Neural cell (in vitro differentiated cells): ENCODE data around the gene ARL8A. TPM values are rescaled to one million over a fixed set of nuclear protein-coding genes. Genes with fewer than 3 reads are reported as not detected.

Source experiments
- H2AFZ ChIP-seq: fragments of 200-600, 300-800 bp; sonication (generic), shearing (Covaris generic); 2 replicates; pipeline ENCODE4 v1.6.0; 2014; ENCODE audit warnings: low read depth, mild to moderate bottlenecking, antibody characterized with exemption, low read length, moderate library complexity
- H3F3A ChIP-seq: fragments of 200-600 bp; shearing (Covaris generic); 2 replicates; pipeline ENCODE4 v1.6.1; 2016; ENCODE audit warnings: mild to moderate bottlenecking, moderate library complexity, mixed read lengths, antibody characterized with exemption, low read length; ENCODE audit not compliant: insufficient read depth, poor library complexity, severe bottlenecking
- H3K27ac ChIP-seq: fragments of 200-600, 300-800 bp; sonication (generic), shearing (Covaris generic); 2 replicates; pipeline ENCODE4 v1.5.1; 2014; ENCODE audit warnings: mild to moderate bottlenecking, low read length, moderate library complexity
- H3K27me3 ChIP-seq: fragments of 300-800, 200-600 bp; sonication (generic), shearing (Covaris generic); 2 replicates; pipeline ENCODE4 v1.6.0; 2014; ENCODE audit warnings: mild to moderate bottlenecking, low read depth, low read length, moderate library complexity; ENCODE audit not compliant: insufficient read depth
- H3K36me3 ChIP-seq: fragments of 300-800, 200-600 bp; sonication (generic), shearing (Covaris generic); 2 replicates; pipeline ENCODE4 v1.5.1; 2014; ENCODE audit warnings: mild to moderate bottlenecking, antibody characterized with exemption, low read length, moderate library complexity; ENCODE audit not compliant: insufficient read depth
- H3K4me2 ChIP-seq: fragments of 300-800, 200-600 bp; sonication (generic), shearing (Covaris generic); 2 replicates; pipeline ENCODE4 v1.6.0; 2014; ENCODE audit warnings: mild to moderate bottlenecking, low read length
- H3K4me3 ChIP-seq: fragments of 300-800, 200-600 bp; sonication (generic), shearing (Covaris generic); 2 replicates; pipeline ENCODE4 v1.5.1; 2014; ENCODE audit warnings: mild to moderate bottlenecking, low read length, moderate library complexity
- H3K79me2 ChIP-seq: fragments of 200-600 bp; shearing (Covaris generic); replicated peaks from 2 replicates; pipeline ENCODE4 v1.6.0; 2014; ENCODE audit warnings: mild to moderate bottlenecking, low read length, moderate library complexity; ENCODE audit not compliant: insufficient read depth
- H3K9ac ChIP-seq: fragments of 300-800, 200-600 bp; sonication (generic), shearing (Covaris generic); 2 replicates; pipeline ENCODE4 v1.6.1; 2016; ENCODE audit warnings: mild to moderate bottlenecking, low read length, mixed read lengths
- H3K9me2 ChIP-seq: fragments of 200-600 bp; shearing (Covaris generic); 2 replicates; pipeline ENCODE4 v1.6.1; 2016; ENCODE audit warnings: mild to moderate bottlenecking, low read length, mixed read lengths; ENCODE audit not compliant: insufficient read depth
- H3K9me3 ChIP-seq: fragments of 200-600, 300-800 bp; sonication (generic), shearing (Covaris generic); 2 replicates; pipeline ENCODE4 v1.6.1; 2016; ENCODE audit warnings: mild to moderate bottlenecking, mixed run types, low read length, moderate library complexity, mixed read lengths
- H4K20me1 ChIP-seq: fragments of 200-600 bp; shearing (Covaris generic); 2 replicates; pipeline ENCODE4 v1.6.1; 2016; ENCODE audit warnings: mild to moderate bottlenecking, mixed run types; ENCODE audit not compliant: insufficient read depth
- EP300 ChIP-seq: fragments of 450-650 bp; conservative IDR thresholded peaks from 2 replicates; pipeline ENCODE4 v1.6.1; 2014; ENCODE audit warnings: antibody characterized with exemption, mild to moderate bottlenecking, moderate library complexity; ENCODE audit not compliant: poor library complexity, severe bottlenecking
- EZH2 ChIP-seq: fragments of 200-600, 300-800 bp; shearing (Covaris generic), sonication (generic); IDR thresholded peaks from 2 replicates; pipeline ENCODE4 v1.6.1; 2014; ENCODE audit warnings: antibody characterized with exemption, low read length, borderline replicate concordance, mild to moderate bottlenecking; ENCODE audit not compliant: insufficient read depth, poor library complexity, severe bottlenecking
- MXI1 ChIP-seq: fragments of 450-650 bp; conservative IDR thresholded peaks from 2 replicates; pipeline ENCODE4 v1.6.1; 2014; ENCODE audit warnings: antibody characterized with exemption, mild to moderate bottlenecking; ENCODE audit not compliant: poor library complexity, severe bottlenecking
- POLR2AphosphoS5 ChIP-seq: IDR thresholded peaks from 2 replicates; pipeline ENCODE4 v1.6.1; 2012
- RAD21 ChIP-seq: fragments of 450-650 bp; conservative IDR thresholded peaks from 2 replicates; pipeline ENCODE4 v1.6.1; 2014; ENCODE audit warnings: antibody characterized with exemption, mild to moderate bottlenecking, moderate library complexity
- SMC3 ChIP-seq: fragments of 450-650 bp; conservative IDR thresholded peaks from 2 replicates; pipeline ENCODE4 v1.6.1; 2014; ENCODE audit warnings: antibody characterized with exemption, mild to moderate bottlenecking, moderate library complexity; ENCODE audit not compliant: poor library complexity
- TAF1 ChIP-seq: IDR thresholded peaks from 2 replicates; pipeline ENCODE4 v1.6.1; 2012; ENCODE audit warnings: low read depth
- polyA plus RNA-seq: library from polyadenylated mRNA; depleted of rRNA; stranded (reverse); fragments of >200 nt; gene quantifications from 2 replicates; pipeline ENCODE4 v1.2.3, GENCODE V29; 2014
- TF ChIP-seq, protein P1 (sequence below): IDR thresholded peaks from 2 replicates; pipeline ENCODE4 v1.6.1; 2012; ENCODE audit warnings: borderline replicate concordance
- TF ChIP-seq, protein P2 (sequence below): fragments of 450-650 bp; IDR thresholded peaks from 2 replicates; pipeline ENCODE4 v1.5.1; 2014; ENCODE audit warnings: antibody characterized with exemption, mild to moderate bottlenecking, moderate library complexity; ENCODE audit not compliant: poor library complexity, severe bottlenecking

Gene ARL8A
- polyA plus RNA-seq, 1 donor from 2014 or later: 89.4 TPM

DNA sequence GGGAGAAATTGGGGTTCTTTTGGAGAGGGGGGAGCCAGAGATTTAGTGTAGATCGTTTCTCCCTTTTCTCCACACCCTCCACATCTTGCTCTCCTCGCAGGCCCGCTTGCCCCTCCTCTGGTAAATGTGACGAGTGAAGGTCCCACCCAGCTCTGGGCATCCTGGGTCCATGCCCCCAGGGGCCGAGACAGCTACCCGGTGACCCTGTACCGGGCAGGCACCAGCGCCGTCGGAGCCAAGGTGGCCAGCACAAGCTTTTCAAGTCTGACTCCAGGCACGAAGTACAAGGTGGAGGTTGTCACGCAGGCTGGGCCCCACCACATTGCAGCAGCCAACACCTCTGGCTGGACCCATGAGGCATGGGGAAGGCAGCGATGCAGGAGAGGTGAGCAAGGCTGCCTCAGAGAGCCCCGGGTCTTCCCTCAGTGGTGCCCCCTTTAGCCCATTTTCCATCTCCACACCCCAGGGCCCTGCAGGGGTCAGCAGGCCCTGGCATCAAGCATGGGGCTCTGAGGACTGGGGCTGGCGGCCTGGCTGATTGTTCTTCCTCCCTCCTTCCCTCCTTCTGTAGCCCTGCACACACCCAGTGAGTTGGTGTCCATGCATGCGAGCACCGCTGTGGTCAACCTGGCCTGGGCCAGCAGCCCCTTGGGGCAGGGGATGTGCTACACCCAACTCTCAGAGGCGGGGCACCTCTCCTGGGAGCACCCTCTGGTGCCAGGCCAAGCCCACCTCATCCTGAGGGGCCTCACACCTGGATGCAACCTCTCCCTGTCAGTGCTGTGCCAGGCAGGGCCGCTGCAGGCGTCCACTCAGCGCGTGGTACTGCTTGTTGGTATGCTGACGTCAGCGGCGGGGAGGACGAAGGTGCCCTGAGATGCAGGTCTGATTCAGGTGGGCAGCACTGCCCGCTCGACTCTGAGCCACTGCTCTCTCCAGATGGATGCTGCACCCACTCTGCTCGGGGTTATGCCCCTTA is 32.7 kb upstream of the ARL8A start:
- Histone ChIP-seq H3K9ac (no peak overlapping the region), H3K27me3 (no peaks in the 10 kb centered on the region), H3K36me3 (no peaks in the 10 kb centered on the region), H3K79me2 (no peaks in the 10 kb centered on the region), H4K20me1 (no peaks in the 10 kb centered on the region), H3K4me3 (no peak overlapping the region), H3K27ac (no peak overlapping the region), H2AFZ (no peak overlapping the region), H3K9me3 (no peaks in the 10 kb centered on the region), H3K9me2 (no peaks in the 10 kb centered on the region), H3F3A (no peaks in the 10 kb centered on the region), H3K4me2 (no peak overlapping the region)
- no peak for TF ChIP-seq TAF1
- no peak for TF ChIP-seq SMC3
- TF ChIP-seq, protein P1, sequence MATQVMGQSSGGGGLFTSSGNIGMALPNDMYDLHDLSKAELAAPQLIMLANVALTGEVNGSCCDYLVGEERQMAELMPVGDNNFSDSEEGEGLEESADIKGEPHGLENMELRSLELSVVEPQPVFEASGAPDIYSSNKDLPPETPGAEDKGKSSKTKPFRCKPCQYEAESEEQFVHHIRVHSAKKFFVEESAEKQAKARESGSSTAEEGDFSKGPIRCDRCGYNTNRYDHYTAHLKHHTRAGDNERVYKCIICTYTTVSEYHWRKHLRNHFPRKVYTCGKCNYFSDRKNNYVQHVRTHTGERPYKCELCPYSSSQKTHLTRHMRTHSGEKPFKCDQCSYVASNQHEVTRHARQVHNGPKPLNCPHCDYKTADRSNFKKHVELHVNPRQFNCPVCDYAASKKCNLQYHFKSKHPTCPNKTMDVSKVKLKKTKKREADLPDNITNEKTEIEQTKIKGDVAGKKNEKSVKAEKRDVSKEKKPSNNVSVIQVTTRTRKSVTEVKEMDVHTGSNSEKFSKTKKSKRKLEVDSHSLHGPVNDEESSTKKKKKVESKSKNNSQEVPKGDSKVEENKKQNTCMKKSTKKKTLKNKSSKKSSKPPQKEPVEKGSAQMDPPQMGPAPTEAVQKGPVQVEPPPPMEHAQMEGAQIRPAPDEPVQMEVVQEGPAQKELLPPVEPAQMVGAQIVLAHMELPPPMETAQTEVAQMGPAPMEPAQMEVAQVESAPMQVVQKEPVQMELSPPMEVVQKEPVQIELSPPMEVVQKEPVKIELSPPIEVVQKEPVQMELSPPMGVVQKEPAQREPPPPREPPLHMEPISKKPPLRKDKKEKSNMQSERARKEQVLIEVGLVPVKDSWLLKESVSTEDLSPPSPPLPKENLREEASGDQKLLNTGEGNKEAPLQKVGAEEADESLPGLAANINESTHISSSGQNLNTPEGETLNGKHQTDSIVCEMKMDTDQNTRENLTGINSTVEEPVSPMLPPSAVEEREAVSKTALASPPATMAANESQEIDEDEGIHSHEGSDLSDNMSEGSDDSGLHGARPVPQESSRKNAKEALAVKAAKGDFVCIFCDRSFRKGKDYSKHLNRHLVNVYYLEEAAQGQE: no peak
- no peak for TF ChIP-seq POLR2AphosphoS5
- TF ChIP-seq MXI1: no peak
- TF ChIP-seq EZH2: no peak
- no peak for TF ChIP-seq EP300
- TF ChIP-seq, protein P2, sequence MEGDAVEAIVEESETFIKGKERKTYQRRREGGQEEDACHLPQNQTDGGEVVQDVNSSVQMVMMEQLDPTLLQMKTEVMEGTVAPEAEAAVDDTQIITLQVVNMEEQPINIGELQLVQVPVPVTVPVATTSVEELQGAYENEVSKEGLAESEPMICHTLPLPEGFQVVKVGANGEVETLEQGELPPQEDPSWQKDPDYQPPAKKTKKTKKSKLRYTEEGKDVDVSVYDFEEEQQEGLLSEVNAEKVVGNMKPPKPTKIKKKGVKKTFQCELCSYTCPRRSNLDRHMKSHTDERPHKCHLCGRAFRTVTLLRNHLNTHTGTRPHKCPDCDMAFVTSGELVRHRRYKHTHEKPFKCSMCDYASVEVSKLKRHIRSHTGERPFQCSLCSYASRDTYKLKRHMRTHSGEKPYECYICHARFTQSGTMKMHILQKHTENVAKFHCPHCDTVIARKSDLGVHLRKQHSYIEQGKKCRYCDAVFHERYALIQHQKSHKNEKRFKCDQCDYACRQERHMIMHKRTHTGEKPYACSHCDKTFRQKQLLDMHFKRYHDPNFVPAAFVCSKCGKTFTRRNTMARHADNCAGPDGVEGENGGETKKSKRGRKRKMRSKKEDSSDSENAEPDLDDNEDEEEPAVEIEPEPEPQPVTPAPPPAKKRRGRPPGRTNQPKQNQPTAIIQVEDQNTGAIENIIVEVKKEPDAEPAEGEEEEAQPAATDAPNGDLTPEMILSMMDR: no peak

DNA sequence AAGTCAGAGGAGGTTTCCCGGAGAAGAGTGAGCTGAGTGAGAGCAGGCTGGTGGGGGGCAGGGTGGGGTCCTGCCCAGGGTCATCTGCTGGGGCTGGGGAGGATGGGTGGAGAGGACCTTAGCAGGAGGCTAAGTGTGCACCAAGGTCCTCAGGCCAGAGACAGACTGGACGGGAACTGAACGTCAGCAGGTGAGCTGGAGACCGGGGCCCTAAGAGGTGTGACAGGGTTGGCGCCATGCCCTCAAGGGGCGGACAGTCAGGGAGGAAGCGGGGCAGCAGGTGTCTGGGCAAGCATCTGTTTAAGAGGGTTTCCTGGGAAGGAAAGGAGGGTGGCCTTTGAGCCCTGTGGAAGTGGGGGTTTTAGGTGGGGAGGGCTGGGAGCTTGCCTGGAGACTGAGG is 29.5 kb upstream of the ARL8A start:
- H3K27ac ChIP-seq: no peak overlapping the region
- no peaks in the 10 kb centered on the region for H3K79me2 ChIP-seq
- H3K36me3 ChIP-seq: no peaks in the 10 kb centered on the region
- H3K4me3 ChIP-seq: no peak overlapping the region
- H3F3A ChIP-seq: no peaks in the 10 kb centered on the region
- TF ChIP-seq, protein P1: no peak
- TF ChIP-seq EZH2 (no peak), SMC3 (no peak), MXI1 (no peak), RAD21 (no peak), TAF1 (no peak), POLR2AphosphoS5 (no peak), EP300 (no peak)
- TF ChIP-seq, protein P2: no peak
- H3K4me2 ChIP-seq: no peak overlapping the region
- H3K9ac ChIP-seq: no peak overlapping the region
- H3K9me3 ChIP-seq: no peaks in the 10 kb centered on the region
- H3K9me2 ChIP-seq: no peaks in the 10 kb centered on the region
- no peaks in the 10 kb centered on the region for H3K27me3 ChIP-seq
- H2AFZ ChIP-seq: no peak overlapping the region
- H4K20me1 ChIP-seq: no peaks in the 10 kb centered on the region
